RWPE2 (cell line): ENCODE data around the gene MROH2B.
"Not testable (repeated sequence)": the region's sequence is repeated elsewhere in the genome, so short reads cannot be mapped to it uniquely, and the experiment has no call there.

Source experiments
- ATAC-seq: fragments of 200-7000 bp; cut with Tn5 transposase; 3 replicates; pipeline ENCODE4 v1.9.1; 2021; ENCODE audit warnings: low read depth
- DNase-seq: peaks from one replicate; pipeline ENCODE4 v3.0.0-alpha.2; 2020; ENCODE audit warnings: low spot score
- H3K27ac ChIP-seq: fragments of 450-650 bp; 2 replicates; pipeline ENCODE4 v1.5.1; 2017; ENCODE audit warnings: mild to moderate bottlenecking; ENCODE audit not compliant: poor library complexity, severe bottlenecking
- H3K27me3 ChIP-seq: fragments of 250-450 bp; sonication (Bioruptor Pico); 2 replicates; pipeline ENCODE4 v1.5.1; 2021; ENCODE audit warnings: mild to moderate bottlenecking, moderate library complexity; ENCODE audit not compliant: insufficient read depth, poor library complexity, severe bottlenecking
- H3K36me3 ChIP-seq: fragments of 250-450 bp; sonication (Bioruptor Pico); 2 replicates; pipeline ENCODE4 v1.5.1; 2020; ENCODE audit warnings: low read depth, mild to moderate bottlenecking, moderate library complexity
- H3K4me1 ChIP-seq: fragments of 250-450 bp; sonication (Bioruptor Pico); 2 replicates; pipeline ENCODE4 v1.5.1; 2021; ENCODE audit warnings: mild to moderate bottlenecking, moderate library complexity; ENCODE audit not compliant: insufficient read depth, poor library complexity, severe bottlenecking
- H3K4me3 ChIP-seq: fragments of 250-450 bp; sonication (Bioruptor Pico); 2 replicates; pipeline ENCODE4 v1.5.1; 2021; ENCODE audit warnings: mild to moderate bottlenecking, moderate library complexity; ENCODE audit not compliant: severe bottlenecking
- H3K9me3 ChIP-seq: fragments of 250-450 bp; sonication (Bioruptor Pico); 2 replicates; pipeline ENCODE4 v1.5.1; 2021; ENCODE audit warnings: mild to moderate bottlenecking, moderate library complexity; ENCODE audit not compliant: severe bottlenecking
- CTCF ChIP-seq: fragments of 450-650 bp; IDR thresholded peaks from one replicate; pipeline ENCODE4 v1.5.1; 2017; ENCODE audit warnings: mild to moderate bottlenecking, moderate library complexity; ENCODE audit not compliant: poor library complexity, severe bottlenecking

MROH2B gene

GRCh38 chr5:41043109-41043747 is 27.9 kb downstream of the MROH2B start:
- H3K36me3 ChIP-seq, result no peaks in the 10 kb centered on the region
- H3K4me3 ChIP-seq, result no peak overlapping the region
- H3K27me3 ChIP-seq, result peaks cover 15% of the 10 kb centered on the region
- TF ChIP-seq CTCF, result no peak
- DNase-seq (no peak), ATAC-seq (no peak)
- no peak overlapping the region for H3K27ac ChIP-seq
- H3K9me3 ChIP-seq, result no peaks in the 10 kb centered on the region
- H3K4me1 ChIP-seq, result no peaks in the 10 kb centered on the region

- ATAC-seq (no peak), DNase-seq (no peak)
- H3K27ac ChIP-seq, result no peak overlapping the region
- no peaks in the 10 kb centered on the region for H3K9me3 ChIP-seq
- H3K4me3 ChIP-seq, result no peak overlapping the region
- no peaks in the 10 kb centered on the region for H3K27me3 ChIP-seq
- H3K4me1 ChIP-seq, result no peaks in the 10 kb centered on the region
- no peak for TF ChIP-seq CTCF
- H3K36me3 ChIP-seq, result no peaks in the 10 kb centered on the region
Observed at GRCh38 chr5:41032973-41033372, 38.2 kb downstream of the MROH2B start.

- not testable (repeated sequence) for H3K36me3 ChIP-seq, ATAC-seq, DNase-seq, H3K27me3 ChIP-seq, H3K4me3 ChIP-seq, H3K9me3 ChIP-seq, H3K27ac ChIP-seq, H3K4me1 ChIP-seq
Observed at GRCh38 chr5:41022600-41022999, 48.5 kb downstream of the MROH2B start.

- Histone ChIP-seq H3K36me3 (no peaks in the 10 kb centered on the region), H3K27ac (no peak overlapping the region), H3K4me3 (no peak overlapping the region), H3K9me3 (no peaks in the 10 kb centered on the region), H3K4me1 (peaks cover 10% of the 10 kb centered on the region), H3K27me3 (no peaks in the 10 kb centered on the region)
- DNase-seq (no peak), ATAC-seq (no peak)
- no peak for TF ChIP-seq CTCF
Observed at GRCh38 chr5:41012318-41012717, 58.8 kb downstream of the MROH2B start.

GRCh38 chr5:41010572-41010971 is 60.6 kb downstream of the MROH2B start:
- H3K4me3 ChIP-seq, result no peak overlapping the region
- no peak overlapping the region for H3K27ac ChIP-seq
- H3K27me3 ChIP-seq, result no peaks in the 10 kb centered on the region
- H3K4me1 ChIP-seq, result peaks cover 10% of the 10 kb centered on the region
- H3K9me3 ChIP-seq, result no peaks in the 10 kb centered on the region
- ATAC-seq, result no peak
- no peak for TF ChIP-seq CTCF
- no peak for DNase-seq
- no peaks in the 10 kb centered on the region for H3K36me3 ChIP-seq
